ENCODE results near the gene ZNF225.
"Not testable (repeated sequence)": the region's sequence is repeated elsewhere in the genome, so short reads cannot be mapped to it uniquely, and the experiment has no call there.

The ZNF225 gene

DNA sequence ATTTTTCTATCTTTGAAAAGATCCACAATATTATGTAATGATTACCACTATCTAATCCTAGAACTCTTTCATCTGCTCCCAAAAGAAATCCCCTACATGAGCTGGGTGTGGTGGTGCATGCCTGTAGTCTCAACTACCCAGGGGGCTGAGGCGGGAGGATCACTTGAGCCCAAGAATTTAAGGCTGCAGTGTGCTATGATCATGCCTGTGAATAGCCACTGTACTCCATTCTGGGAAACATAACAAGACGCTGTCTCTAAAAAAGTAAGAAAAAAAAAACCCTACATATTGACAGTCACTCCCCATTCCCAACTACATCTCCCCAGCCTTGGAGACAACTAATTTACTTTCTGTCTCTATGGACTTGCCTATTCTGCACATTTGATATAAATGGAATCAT is 50.6 kb downstream of the ZNF225 start:
- no peak for DNase-seq (ENCODE audit: low spot score)

DNA sequence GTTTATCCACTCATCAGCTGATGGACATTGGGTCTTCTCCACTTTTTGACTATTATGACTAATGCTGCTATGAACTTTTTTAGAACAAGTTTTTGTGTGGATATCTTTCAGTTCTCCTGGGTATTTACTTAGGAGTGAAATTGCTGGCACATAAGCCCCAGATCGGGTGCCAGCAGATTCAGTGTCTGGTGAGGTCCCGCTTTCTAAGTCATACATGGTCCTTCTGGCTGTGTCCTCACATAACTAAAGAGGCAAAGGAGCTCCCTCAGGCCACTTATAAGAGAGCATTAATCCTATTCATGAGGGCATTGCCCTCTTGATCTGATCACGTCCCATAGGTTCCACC is 51.1 kb downstream of the ZNF225 start:
- DNase-seq (ENCODE audit: low spot score): no peak

DNA sequence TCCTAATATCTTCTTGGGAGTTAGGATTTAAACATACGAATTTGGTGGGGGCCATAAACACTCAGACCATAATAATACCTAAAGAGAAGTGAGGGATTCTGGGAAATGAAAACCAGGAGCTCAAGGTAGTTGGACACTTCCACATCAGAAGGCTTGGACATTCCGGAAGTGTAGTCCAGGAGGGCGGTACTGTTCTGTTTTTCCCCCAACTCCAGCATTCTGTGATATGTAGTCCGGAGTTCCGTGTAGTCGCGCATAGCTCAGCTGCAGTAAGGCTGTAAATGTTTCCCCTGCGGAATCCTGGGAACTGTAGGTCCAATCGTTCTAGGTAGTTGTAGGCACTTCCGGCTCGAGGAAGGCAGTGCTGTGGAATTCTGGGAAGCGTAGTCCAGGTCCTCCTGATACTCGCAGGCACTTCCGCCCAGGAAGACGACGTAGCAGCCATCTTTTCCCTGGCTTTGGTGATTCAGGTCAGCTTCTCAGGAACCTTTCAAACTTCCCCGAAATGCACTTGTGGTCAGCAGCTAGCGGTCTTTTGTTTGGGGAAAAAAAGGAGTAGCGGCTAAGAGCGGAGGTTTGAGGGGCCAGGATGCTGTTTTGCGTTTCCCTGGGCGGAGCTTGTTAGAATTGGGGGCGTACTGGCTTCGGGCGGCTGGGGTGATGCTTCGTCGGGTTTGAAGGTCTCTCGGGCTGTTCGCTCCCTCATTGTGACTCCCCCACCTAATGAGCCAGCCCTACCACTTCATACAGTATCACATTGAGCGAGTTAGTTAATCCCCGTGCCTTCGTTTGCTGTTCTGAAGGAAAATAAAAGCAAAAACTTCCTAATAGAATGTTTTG is 51.7 kb downstream of the ZNF225 start, which contains the start of gene ZNF226:
TSS of gene ZNF226 (plus strand) at position 428 of the 840 bp plus-strand sequence. CDS start 4,981 bp downstream, outside the sequence.
- peak; percentile 93 for DNase-seq (ENCODE audit: low spot score)

DNA sequence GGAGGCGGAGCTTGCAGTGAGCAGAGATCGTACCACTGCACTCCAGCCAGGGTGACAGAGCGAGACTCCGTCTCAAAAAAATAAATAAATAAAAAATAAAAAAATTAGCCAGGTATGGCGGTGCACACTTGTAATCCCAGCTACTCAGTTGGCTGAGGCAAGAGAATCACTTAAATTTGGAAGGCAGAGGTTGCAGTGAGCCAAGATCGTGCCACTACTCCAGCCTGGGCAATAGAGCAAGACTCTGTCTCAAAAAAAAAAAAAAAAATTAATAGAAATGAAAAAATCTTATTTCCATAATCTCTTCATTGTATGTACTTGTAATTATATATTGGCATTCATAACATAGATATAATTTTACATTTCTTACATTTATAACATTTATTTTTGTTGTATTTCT is 57.5 kb downstream of the ZNF225 start:
- DNase-seq (ENCODE audit: low spot score): not testable (repeated sequence)

DNA sequence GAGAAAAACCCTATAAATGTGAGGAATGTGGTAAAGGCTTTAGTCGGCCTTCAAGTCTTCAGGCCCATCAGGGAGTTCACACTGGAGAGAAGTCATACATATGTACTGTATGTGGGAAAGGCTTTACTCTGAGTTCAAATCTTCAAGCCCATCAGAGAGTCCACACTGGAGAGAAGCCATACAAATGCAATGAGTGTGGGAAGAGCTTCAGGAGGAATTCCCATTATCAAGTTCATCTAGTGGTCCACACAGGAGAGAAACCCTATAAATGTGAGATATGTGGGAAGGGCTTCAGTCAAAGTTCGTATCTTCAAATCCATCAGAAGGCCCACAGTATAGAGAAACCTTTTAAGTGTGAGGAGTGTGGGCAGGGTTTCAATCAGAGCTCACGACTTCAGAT is 63.4 kb downstream of the ZNF225 start:
- DNase-seq (ENCODE audit: low spot score): no peak

DNA sequence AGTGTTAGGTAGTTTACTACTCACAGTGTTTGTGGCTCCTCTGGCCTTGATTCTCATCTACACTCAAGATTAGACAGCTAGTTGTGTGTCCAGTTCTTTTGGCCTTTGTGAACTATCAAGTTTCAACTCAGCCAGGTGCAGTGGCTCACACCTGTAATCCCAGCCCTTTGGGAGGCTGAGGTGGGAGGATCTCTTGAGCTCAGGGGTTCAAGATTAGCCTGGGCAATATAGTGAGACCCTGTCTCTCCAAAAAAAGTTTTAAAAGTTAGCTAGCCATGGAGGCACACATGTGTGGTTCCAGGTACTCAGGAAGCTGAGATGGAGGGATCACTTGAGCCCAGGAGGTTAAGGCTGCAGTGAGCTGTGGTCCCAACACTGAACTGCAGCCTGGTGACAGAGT is 67.8 kb downstream of the ZNF225 start:
- DNase-seq (ENCODE audit: low spot score): no peak

DNA sequence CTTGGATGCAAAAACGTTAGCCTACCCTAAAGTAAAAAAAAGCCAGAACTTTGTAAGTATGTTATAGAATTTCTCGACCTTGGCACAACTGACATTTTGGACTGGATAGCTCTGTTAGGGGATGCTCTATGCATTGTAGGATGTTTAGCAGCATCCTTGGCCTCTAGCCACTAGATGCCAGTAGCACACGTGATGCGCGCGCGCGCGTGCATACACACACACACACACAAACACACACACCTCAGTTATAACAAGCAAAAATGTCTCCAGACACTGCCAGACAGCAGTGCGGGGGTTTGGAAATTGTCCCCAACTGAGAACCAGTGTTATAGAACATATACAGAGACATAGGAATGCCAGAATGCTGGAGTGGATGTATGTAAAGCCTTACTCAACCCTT is 68.9 kb downstream of the ZNF225 start:
- no peak for DNase-seq (ENCODE audit: low spot score)
